Transverse colon (tissue), 4 donors: ENCODE data around the gene DNAAF3. TPM values are rescaled to one million over a fixed set of nuclear protein-coding genes. Genes with fewer than 3 reads are reported as not detected.

Source experiments
- DNase-seq: peaks from one replicate; pipeline ENCODE4 v3.0.0-alpha.2; 2019
- H3K27ac ChIP-seq, 4 donors: fragments of 200-600 bp; sonication (generic); 2 replicates each; pipeline ENCODE4 v1.5.1; 2016 to 2018; ENCODE audit warnings: inconsistent platforms in 4 of 4
- H3K27me3 ChIP-seq: fragments of 200-600 bp; sonication (generic); 2 replicates; pipeline ENCODE4 v1.5.1; 2017; ENCODE audit warnings: inconsistent platforms
- H3K36me3 ChIP-seq, 4 donors: fragments of 200-600 bp; sonication (generic); 2 replicates each; pipeline ENCODE4 v1.5.1; 2017 to 2019; ENCODE audit warnings: inconsistent platforms in 4 of 4
- H3K4me1 ChIP-seq, 4 donors: fragments of 200-600 bp; sonication (generic); 2 replicates each; pipeline ENCODE4 v1.5.1; 2017 to 2020; ENCODE audit warnings: inconsistent platforms in 4 of 4
- H3K4me3 ChIP-seq, 4 donors: fragments of 200-600 bp; sonication (generic); 1 replicate in 1 of 4; 2 replicates in 3 of 4; pipeline versions ENCODE4 v1.5.1 to v1.6.1; 2017 to 2019; ENCODE audit warnings: inconsistent platforms in 4 of 4
- H3K9me3 ChIP-seq, 2 donors: fragments of 200-600 bp; sonication (generic); 2 replicates each; pipeline ENCODE4 v1.5.1; 2017 to 2019; ENCODE audit warnings: inconsistent platforms in 2 of 2
- EP300 ChIP-seq: sonication (generic); formaldehyde crosslinking; IDR thresholded peaks from one replicate; pipeline ENCODE4 v1.6.1; 2017; ENCODE audit warnings: antibody characterized with exemption, low read depth
- POLR2A ChIP-seq: fragments of 450-650 bp; IDR thresholded peaks from one replicate; pipeline ENCODE4 v1.6.1; 2016; ENCODE audit warnings: antibody characterized with exemption, mild to moderate bottlenecking, moderate library complexity
- POLR2AphosphoS5 ChIP-seq, 3 donors: sonication (generic); formaldehyde crosslinking; IDR thresholded peaks; one replicate each; pipeline ENCODE4 v1.6.1; 2016; ENCODE audit warnings: antibody characterized with exemption in 3 of 3
- WGBS, 2 donors: methylation state at CpG; one replicate each; pipeline ENCODE4 v1.1.5; 2018; ENCODE audit warnings: low coverage in 1 of 2; 5-methylcytosine and 5-hydroxymethylcytosine counted together
- in situ Hi-C, 4 donors: fragments of 200-750 bp; cut with MboI; loops; one replicate each; pipeline versions ENCODE4 v1.15.0 to v1.15.1; 2017; ENCODE audit warnings: low sequenced_read_pairs in 3 of 4, low pct_ligation_motif_present in 1 of 4, low pct_unique_long_range_greater_than_20kb in 1 of 4
- intact Hi-C: fragments of 100-400 bp; cut with DNase I; formaldehyde crosslinking; loops from one replicate; pipeline ENCODE4 v1.15.1; 2023; ENCODE audit warnings: low total_unique reads
- total RNA-seq, 4 donors: library from RNA; depleted of rRNA; stranded (reverse); fragments of >200 nt; gene quantifications; one replicate each; pipeline ENCODE4 v1.1.0, GENCODE V29; 2016
- TF ChIP-seq, protein P1 (sequence below), 5 experiments: fragments of 200-600 bp in 3 of 5; fragments of 450-650 bp in 2 of 5; sonication (generic) in 3 of 5; IDR thresholded peaks; 1 replicate in 2 of 5; 2 replicates in 3 of 5; pipeline ENCODE4 v1.5.1; 2016 to 2017; ENCODE audit warnings: antibody characterized with exemption in 5 of 5, inconsistent platforms in 3 of 5, mild to moderate bottlenecking in 2 of 5, moderate library complexity in 1 of 5

DNAAF3 gene
- total RNA-seq, 4 donors from 2014 or later: 0.40 to 0.41 TPM; not detected in 2

DNA sequence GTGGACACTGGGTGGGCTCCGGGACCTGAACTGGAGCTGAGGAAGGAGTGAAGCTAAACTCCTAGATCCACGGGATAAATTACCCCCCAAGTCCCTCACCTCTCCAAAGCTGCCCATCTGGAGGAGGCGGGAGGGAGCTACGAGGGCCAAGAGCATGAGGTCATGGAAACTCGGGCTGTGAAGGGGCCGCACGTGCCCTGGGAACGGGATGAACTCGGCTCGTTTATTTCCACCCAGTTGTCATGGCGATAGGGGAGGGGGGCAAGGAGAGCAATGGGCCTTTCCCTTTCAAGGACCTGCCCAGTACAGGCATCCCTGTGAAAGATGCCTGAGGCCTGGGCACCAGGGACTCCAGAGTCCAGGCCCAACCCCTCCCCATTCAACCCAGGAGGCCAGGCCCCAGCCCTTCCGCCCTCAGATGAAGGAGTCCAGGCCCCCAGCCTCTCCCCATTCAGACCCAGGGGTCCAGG lies 52.8 kb downstream of the DNAAF3 start:
- Histone ChIP-seq H3K4me3 (peak overlapping the region in 2 of 4 donors; percentile 13 to 20), H3K27me3 (no peaks in the 10 kb centered on the region), H3K27ac (peak overlapping the region; percentile 92 to 96 (median 95)), H3K9me3 (no peaks in the 10 kb centered on the region), H3K36me3 (no peaks in the 10 kb centered on the region), H3K4me1 (peaks cover 30 to 49% (median 45%) of the 10 kb centered on the region in 4 donors)
- intact Hi-C loops: loop anchor here (10.0 kb wide), 1 partner anchor 491 kb away; the partner anchor contains the start of genes ZNF524 and ZNF865
- TF ChIP-seq POLR2AphosphoS5 (IDR thresholded peaks at IDR 0.05) (peak; percentile 60 to 84 (median 77)), POLR2A (peak; percentile 22), EP300 (peak; percentile 97)
- TF ChIP-seq, protein P1, sequence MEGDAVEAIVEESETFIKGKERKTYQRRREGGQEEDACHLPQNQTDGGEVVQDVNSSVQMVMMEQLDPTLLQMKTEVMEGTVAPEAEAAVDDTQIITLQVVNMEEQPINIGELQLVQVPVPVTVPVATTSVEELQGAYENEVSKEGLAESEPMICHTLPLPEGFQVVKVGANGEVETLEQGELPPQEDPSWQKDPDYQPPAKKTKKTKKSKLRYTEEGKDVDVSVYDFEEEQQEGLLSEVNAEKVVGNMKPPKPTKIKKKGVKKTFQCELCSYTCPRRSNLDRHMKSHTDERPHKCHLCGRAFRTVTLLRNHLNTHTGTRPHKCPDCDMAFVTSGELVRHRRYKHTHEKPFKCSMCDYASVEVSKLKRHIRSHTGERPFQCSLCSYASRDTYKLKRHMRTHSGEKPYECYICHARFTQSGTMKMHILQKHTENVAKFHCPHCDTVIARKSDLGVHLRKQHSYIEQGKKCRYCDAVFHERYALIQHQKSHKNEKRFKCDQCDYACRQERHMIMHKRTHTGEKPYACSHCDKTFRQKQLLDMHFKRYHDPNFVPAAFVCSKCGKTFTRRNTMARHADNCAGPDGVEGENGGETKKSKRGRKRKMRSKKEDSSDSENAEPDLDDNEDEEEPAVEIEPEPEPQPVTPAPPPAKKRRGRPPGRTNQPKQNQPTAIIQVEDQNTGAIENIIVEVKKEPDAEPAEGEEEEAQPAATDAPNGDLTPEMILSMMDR (IDR thresholded peaks at IDR 0.05): no peak
- peak; percentile 81 for DNase-seq
- in situ Hi-C loops: no loop called here
- 46% methylated on average over 11 of the region's 12 CpGs; no CpG with 5 or more reads in 1 of the 2 donors for WGBS, 2 donors

DNA sequence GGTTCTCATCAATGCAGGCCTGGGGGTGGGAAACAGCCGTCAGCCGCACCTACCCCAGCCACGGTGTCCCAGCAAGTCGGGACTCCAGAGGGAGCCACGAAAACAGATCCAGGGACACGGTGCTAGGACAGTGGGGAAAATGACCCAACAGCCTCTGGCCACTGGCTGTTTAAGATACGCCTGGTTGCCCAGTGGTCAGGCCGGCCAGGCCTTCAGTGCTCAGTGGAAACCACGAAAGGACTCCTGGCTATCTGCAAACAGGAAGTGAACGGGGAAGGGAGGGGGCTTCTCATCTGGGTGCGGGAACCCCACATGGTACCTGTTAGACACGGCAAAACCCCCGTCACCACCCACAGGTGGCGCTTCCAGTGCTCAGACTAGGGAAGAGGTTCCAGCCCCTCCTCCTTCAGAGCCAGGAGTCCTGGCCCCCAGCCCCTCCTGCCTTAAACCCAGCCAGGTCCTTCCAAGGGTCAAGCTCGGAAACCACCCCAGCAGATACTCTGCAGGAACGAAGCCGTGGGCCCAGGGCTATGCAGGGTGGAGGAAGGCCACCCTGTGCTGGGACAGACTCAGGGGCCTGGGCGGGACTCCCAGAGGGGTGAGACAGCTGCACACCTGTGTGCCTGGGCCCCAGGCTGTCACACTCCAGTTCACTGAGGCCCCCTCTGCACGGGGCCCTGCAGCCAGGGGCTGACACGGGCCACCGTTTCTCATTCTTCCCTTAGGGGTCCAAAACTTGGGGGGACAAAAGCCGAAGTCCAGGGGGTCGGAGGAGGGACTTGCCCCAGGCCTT lies 53.4 kb downstream of the DNAAF3 start:
- intact Hi-C loops (loop anchor here (10.0 kb wide), 1 partner anchor 492 kb away; the partner anchor contains the start of genes ZNF524 and ZNF865), in situ Hi-C loops (no loop called here)
- no peak for DNase-seq
- H3K36me3 ChIP-seq: no peaks in the 10 kb centered on the region
- 58% methylated on average over 20 of the region's 23 CpGs; no CpG with 5 or more reads in 1 of the 2 donors for WGBS, 2 donors
- no peaks in the 10 kb centered on the region for H3K27me3 ChIP-seq
- TF ChIP-seq POLR2A (no peak), POLR2AphosphoS5 (IDR thresholded peaks at IDR 0.05) (no peak), EP300 (no peak)
- TF ChIP-seq, protein P1 (IDR thresholded peaks at IDR 0.05): no peak
- H3K4me1 ChIP-seq: peaks cover 30 to 42% (median 39%) of the 10 kb centered on the region in 4 donors
- H3K9me3 ChIP-seq: no peaks in the 10 kb centered on the region
- H3K27ac ChIP-seq: peak overlapping the region; percentile 92 to 96 (median 95)
- H3K4me3 ChIP-seq: peak overlapping the region in 2 of 4 donors; percentile 13 to 20

DNA sequence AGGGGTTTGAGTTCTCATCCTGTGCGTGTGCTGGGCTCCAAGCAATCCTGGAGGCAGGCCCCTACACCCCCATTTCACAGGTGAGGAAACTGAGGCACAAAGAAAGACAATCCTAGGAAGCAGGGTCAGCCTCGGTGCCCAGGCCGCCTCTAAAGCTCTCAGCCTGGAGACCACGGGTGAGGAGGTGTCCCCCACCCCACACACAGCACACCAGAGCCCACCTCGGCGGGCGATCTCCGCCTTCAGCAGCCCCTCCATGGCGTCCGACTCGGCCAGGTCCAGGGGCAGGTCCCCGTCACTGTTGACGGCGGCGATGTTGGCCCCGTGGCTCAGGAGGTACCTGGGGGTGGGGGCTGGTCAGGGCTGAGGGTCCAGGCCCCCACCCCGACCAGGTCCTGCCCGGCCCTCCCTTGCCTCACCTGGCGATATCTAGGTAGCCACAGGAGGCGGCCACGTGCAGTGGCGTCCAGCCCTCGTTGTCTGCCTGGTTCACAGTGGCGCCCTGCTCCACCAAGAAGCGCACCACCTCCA lies 54.1 kb downstream of the DNAAF3 start:
- Histone ChIP-seq H3K27ac (peak overlapping the region; percentile 92 to 96 (median 95)), H3K4me3 (no peak overlapping the region), H3K27me3 (no peaks in the 10 kb centered on the region), H3K9me3 (no peaks in the 10 kb centered on the region), H3K36me3 (no peaks in the 10 kb centered on the region), H3K4me1 (peaks cover 30 to 42% (median 39%) of the 10 kb centered on the region in 4 donors)
- no peak for DNase-seq
- TF ChIP-seq POLR2A (no peak), EP300 (no peak), POLR2AphosphoS5 (IDR thresholded peaks at IDR 0.05) (no peak)
- TF ChIP-seq, protein P1 (IDR thresholded peaks at IDR 0.05): no peak
- in situ Hi-C loops (no loop called here), intact Hi-C loops (loop anchor here (10.0 kb wide), 1 partner anchor 492 kb away; the partner anchor contains the start of genes ZNF524 and ZNF865)
- WGBS, 2 donors: 87% methylated on average over 23 of the region's 25 CpGs; no CpG with 5 or more reads in 1 of the 2 donors
